Measurements from ENCODE around the gene MBD4. TPM values are rescaled to one million over a fixed set of nuclear protein-coding genes. Genes with fewer than 3 reads are reported as not detected.

Gene MBD4
- total and polyA plus RNA-seq, 4 donors: 18.7 to 31.2 (median 26.3) TPM

DNA sequence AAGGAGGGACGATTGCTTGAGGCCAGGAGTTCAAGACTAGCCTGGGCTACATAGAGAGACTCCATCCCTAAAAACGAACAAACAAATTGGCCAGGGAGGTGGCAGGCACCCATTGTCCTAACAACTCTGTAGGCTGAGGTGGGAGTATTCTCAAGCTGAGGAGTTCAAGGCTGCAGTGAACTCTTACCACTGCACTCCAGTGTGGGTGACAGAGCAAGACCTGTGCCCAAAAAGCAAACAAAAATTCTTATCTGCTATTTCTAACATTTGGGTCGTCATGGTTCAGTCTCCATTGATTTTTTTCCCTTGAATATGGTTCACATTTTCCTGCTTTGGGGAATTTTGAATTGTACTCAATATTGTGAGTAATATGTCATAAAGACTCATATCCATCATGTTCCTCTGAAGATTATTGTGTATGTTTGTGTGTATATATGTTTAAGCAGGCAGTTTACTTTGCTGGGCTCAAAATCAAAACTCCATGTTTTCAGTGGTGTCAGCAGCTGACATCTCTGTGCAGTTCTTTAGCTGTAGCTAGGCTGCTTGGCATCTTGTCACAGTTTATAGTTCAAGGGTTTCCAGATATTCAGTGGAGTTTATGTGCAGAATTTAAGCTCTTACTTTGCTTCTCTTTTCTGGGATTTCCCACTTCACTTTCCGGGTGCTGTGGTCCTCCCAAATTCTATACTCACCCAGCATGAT, 33.5 kb upstream of the MBD4 start:
- peaks cover 3 to 9% of the 10 kb centered on the region in 2 donors for H3K36me3 ChIP-seq (ENCODE audit: control insufficient read depth in 1 of 2, insufficient read depth in 2 of 2, low read length in 1 of 2)

DNA sequence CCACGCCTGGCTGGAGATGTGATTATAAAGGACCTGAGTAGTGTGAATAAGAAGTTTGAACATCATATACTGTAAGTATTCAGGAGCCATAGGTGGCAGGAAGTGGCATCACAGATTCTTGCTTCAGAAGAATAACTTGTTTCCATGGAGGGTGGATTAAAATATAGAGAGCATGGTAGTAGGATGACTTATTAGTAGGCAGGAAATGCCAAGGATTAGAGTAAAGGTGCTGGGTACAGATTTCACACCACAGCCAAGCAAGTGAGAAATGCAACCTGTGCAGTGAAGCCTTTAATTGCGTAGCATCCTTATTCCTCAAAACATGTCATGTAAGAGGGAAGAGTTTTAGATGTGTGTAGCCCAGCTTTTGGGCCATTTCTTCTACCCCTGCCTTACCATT, 31.1 kb upstream of the MBD4 start:
- intact Hi-C loops (cut with DNase I): no loop called here
- 96% methylated on average over 2 of the region's 2 CpGs for WGBS, 2 donors
- Histone ChIP-seq H3K27ac (ENCODE audit: low read depth in 1 of 2, low read length in 2 of 2) (no peak overlapping the region), H3K4me1 (ENCODE audit: control insufficient read depth in 1 of 2, insufficient read depth in 2 of 2, low read length in 2 of 2) (peaks cover 0 to 2% of the 10 kb centered on the region in 2 donors), H3K9me3 (ENCODE audit: control insufficient read depth, low read length) (no peaks in the 10 kb centered on the region), H3K4me3 (ENCODE audit: low read length in 2 of 2) (no peak overlapping the region), H3K27me3 (ENCODE audit: control insufficient read depth in 1 of 2, insufficient read depth in 2 of 2, low read length in 1 of 2) (no peaks in the 10 kb centered on the region), H3K36me3 (ENCODE audit: control insufficient read depth in 1 of 2, insufficient read depth in 2 of 2, low read length in 1 of 2) (peaks cover 0 to 4% of the 10 kb centered on the region in 2 donors)
- ATAC-seq (ENCODE audit: low FRiP score): no peak
- DNase-seq: no peak

More for the DNA sequence above, 33.5 kb upstream of the MBD4 start:
- Histone ChIP-seq H3K27me3 (ENCODE audit: control insufficient read depth in 1 of 2, insufficient read depth in 2 of 2, low read length in 1 of 2) (no peaks in the 10 kb centered on the region), H3K27ac (ENCODE audit: low read depth in 1 of 2, low read length in 2 of 2) (no peak overlapping the region), H3K9me3 (ENCODE audit: control insufficient read depth, low read length) (no peaks in the 10 kb centered on the region), H3K4me3 (ENCODE audit: low read length in 2 of 2) (no peak overlapping the region), H3K4me1 (ENCODE audit: control insufficient read depth in 1 of 2, insufficient read depth in 2 of 2, low read length in 2 of 2) (peaks cover 0 to 2% of the 10 kb centered on the region in 2 donors)
- DNase-seq (no peak), ATAC-seq (ENCODE audit: low FRiP score) (no peak)
- WGBS, 2 donors: 73 to 79% methylated on average over 4 of the region's 4 CpGs
- intact Hi-C loops (cut with DNase I): no loop called here

DNA sequence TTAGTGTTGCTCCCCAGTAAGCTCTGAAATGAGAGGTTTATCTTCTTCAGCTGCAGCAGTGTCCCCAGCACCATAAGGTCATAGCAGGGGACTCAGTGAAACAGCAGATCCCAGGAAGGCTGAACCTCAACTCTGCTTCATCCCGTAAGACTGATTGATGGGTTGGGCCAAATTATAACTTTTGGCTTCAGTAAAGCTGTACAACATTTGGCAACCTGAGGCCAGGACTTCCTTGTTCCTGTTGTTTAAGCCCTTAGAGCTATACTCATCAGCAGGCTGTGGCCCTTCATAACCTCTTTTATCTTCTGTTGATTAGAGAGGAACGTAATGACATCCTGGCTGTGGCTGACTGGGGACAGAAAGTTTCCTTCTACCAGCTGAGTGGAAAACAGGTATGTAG, 29.3 kb upstream of the MBD4 start:
- Histone ChIP-seq H3K27ac (ENCODE audit: low read depth in 1 of 2, low read length in 2 of 2) (no peak overlapping the region), H3K4me3 (ENCODE audit: low read length in 2 of 2) (no peak overlapping the region), H3K36me3 (ENCODE audit: control insufficient read depth in 1 of 2, insufficient read depth in 2 of 2, low read length in 1 of 2) (peaks cover 0 to 3% of the 10 kb centered on the region in 2 donors), H3K4me1 (ENCODE audit: control insufficient read depth in 1 of 2, insufficient read depth in 2 of 2, low read length in 2 of 2) (peaks cover 0 to 2% of the 10 kb centered on the region in 2 donors), H3K9me3 (ENCODE audit: control insufficient read depth, low read length) (no peaks in the 10 kb centered on the region), H3K27me3 (ENCODE audit: control insufficient read depth in 1 of 2, insufficient read depth in 2 of 2, low read length in 1 of 2) (no peaks in the 10 kb centered on the region)
- ATAC-seq (ENCODE audit: low FRiP score) (no peak), DNase-seq (no peak)
- 75 to 84% methylated on average over 2 of the region's 2 CpGs for WGBS, 2 donors
- intact Hi-C loops (cut with DNase I): no loop called here

DNA sequence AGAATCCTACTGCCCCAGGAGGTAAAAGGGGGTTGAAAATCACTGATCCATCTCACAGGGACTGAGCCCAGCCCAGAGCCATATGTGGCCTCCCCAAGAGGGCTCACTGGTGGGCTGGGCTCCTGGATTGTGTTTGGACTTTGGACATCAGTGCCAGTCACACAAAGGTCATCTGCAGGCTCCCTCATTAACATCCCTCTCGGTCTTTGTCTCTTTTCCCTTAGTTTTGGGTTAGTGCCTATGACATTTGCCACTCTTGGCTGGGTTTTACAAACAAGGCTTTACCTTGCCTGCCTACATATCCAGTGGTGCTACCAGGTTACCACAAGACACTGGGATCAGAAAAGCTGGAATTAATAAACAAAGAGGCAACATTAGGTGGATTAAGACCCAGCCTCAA, 28.2 kb upstream of the MBD4 start:
- DNase-seq (no peak), ATAC-seq (ENCODE audit: low FRiP score) (no peak)
- Histone ChIP-seq H3K4me3 (ENCODE audit: low read length in 2 of 2) (no peak overlapping the region), H3K27me3 (ENCODE audit: control insufficient read depth in 1 of 2, insufficient read depth in 2 of 2, low read length in 1 of 2) (no peaks in the 10 kb centered on the region), H3K9me3 (ENCODE audit: control insufficient read depth, low read length) (no peaks in the 10 kb centered on the region), H3K27ac (ENCODE audit: low read depth in 1 of 2, low read length in 2 of 2) (no peak overlapping the region), H3K36me3 (ENCODE audit: control insufficient read depth in 1 of 2, insufficient read depth in 2 of 2, low read length in 1 of 2) (peaks cover 0 to 4% of the 10 kb centered on the region in 2 donors), H3K4me1 (ENCODE audit: control insufficient read depth in 1 of 2, insufficient read depth in 2 of 2, low read length in 2 of 2) (peaks cover 0 to 2% of the 10 kb centered on the region in 2 donors)
- intact Hi-C loops (cut with DNase I): no loop called here
- WGBS, 2 donors: 78 to 82% methylated on average over 1 of the region's 1 CpG

DNA sequence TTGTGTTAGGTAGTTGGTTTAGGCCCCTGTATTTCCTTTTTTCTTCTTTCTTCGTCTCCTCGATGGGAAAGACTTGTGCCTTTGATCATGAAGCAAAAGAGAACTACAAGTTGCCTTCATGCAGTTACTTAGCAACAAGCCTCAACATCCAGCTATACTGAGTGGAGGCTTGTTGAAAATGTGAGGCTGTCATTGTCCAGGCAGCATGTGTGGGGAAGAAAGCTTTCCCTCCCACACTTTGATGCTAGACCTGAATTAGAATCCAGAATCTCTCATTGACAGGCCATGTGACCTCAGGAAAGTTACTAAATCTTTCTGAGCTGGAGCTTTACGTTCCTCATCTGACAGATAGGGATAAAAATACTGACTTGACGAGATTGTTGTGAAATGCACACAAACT, 24.0 kb upstream of the MBD4 start:
- intact Hi-C loops (cut with DNase I): no loop called here
- no peak overlapping the region for H3K27ac ChIP-seq (ENCODE audit: low read depth in 1 of 2, low read length in 2 of 2)
- DNase-seq (no peak), ATAC-seq (ENCODE audit: low FRiP score) (no peak)
- H3K4me1 ChIP-seq (ENCODE audit: control insufficient read depth in 1 of 2, insufficient read depth in 2 of 2, low read length in 2 of 2): no peaks in the 10 kb centered on the region
- peaks cover 3 to 4% of the 10 kb centered on the region in 2 donors for H3K36me3 ChIP-seq (ENCODE audit: control insufficient read depth in 1 of 2, insufficient read depth in 2 of 2, low read length in 1 of 2)
- no peaks in the 10 kb centered on the region for H3K27me3 ChIP-seq (ENCODE audit: control insufficient read depth in 1 of 2, insufficient read depth in 2 of 2, low read length in 1 of 2)
- no peak overlapping the region for H3K4me3 ChIP-seq (ENCODE audit: low read length in 2 of 2)
- H3K9me3 ChIP-seq (ENCODE audit: control insufficient read depth, low read length): no peaks in the 10 kb centered on the region
- WGBS, 2 donors: 76 to 80% methylated on average over 4 of the region's 4 CpGs

DNA sequence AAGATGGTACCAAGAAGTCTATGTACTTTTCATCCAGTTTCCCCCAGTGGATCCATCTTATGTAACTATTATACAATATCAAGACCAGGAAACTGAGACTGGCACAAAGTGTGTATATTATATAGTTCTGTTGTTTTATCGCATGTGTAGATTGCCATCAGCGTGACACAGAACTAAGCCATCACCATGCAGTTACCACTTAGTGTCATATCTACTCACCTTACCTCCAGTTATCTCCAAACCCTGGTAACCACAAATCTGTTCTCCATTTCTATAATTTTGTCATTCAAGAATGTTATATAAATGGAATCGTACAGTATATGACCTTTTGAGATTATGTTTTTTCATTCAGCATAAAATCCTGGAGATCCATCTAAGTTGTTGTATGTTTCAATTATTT, 23.3 kb upstream of the MBD4 start:
- Histone ChIP-seq H3K9me3 (ENCODE audit: control insufficient read depth, low read length) (no peaks in the 10 kb centered on the region), H3K27ac (ENCODE audit: low read depth in 1 of 2, low read length in 2 of 2) (no peak overlapping the region), H3K27me3 (ENCODE audit: control insufficient read depth in 1 of 2, insufficient read depth in 2 of 2, low read length in 1 of 2) (no peaks in the 10 kb centered on the region), H3K4me1 (ENCODE audit: control insufficient read depth in 1 of 2, insufficient read depth in 2 of 2, low read length in 2 of 2) (no peaks in the 10 kb centered on the region), H3K36me3 (ENCODE audit: control insufficient read depth in 1 of 2, insufficient read depth in 2 of 2, low read length in 1 of 2) (peaks cover 3 to 4% of the 10 kb centered on the region in 2 donors), H3K4me3 (ENCODE audit: low read length in 2 of 2) (no peak overlapping the region)
- no peak for DNase-seq
- no peak for ATAC-seq (ENCODE audit: low FRiP score)
- intact Hi-C loops (cut with DNase I): no loop called here
- 93 to 97% methylated on average over 3 of the region's 3 CpGs for WGBS, 2 donors

DNA sequence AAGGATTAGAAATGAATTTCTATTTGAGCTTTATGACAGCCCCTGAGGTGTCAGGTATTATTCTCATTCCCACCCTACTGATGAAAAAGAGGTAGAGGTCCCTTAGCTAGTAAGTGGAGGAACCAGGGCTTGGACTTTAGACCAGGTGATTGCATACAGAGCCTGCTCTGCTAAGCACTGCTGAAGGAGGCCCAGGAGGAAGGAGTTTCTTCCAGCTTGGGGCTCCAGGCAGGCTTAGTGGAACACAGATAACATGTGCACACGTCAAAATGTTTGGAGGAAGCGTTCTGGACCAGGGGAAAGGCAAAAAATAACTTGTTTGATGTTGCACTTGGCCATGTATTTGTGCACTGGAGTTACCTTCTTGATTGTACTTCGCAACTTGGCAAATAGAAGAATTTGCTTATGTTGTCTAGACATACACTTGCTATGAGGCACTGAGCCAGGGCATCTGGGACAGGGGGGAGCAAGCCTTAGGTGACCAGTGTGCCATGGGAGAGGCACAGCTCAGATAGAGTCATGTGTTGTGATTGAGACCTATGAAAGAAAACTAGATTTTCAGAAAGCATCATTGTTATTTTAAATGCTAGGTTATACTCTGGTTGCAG, 22.7 kb upstream of the MBD4 start:
- intact Hi-C loops (cut with DNase I): no loop called here
- no peaks in the 10 kb centered on the region for H3K27me3 ChIP-seq (ENCODE audit: control insufficient read depth in 1 of 2, insufficient read depth in 2 of 2, low read length in 1 of 2)
- DNase-seq (no peak), ATAC-seq (ENCODE audit: low FRiP score) (no peak)
- no peaks in the 10 kb centered on the region for H3K9me3 ChIP-seq (ENCODE audit: control insufficient read depth, low read length)
- H3K4me3 ChIP-seq (ENCODE audit: low read length in 2 of 2): no peak overlapping the region
- WGBS, 2 donors: 28 to 29% methylated on average over 3 of the region's 3 CpGs
- no peaks in the 10 kb centered on the region for H3K4me1 ChIP-seq (ENCODE audit: control insufficient read depth in 1 of 2, insufficient read depth in 2 of 2, low read length in 2 of 2)
- no peak overlapping the region for H3K27ac ChIP-seq (ENCODE audit: low read depth in 1 of 2, low read length in 2 of 2)
- peaks cover 3 to 4% of the 10 kb centered on the region in 2 donors for H3K36me3 ChIP-seq (ENCODE audit: control insufficient read depth in 1 of 2, insufficient read depth in 2 of 2, low read length in 1 of 2)

DNA sequence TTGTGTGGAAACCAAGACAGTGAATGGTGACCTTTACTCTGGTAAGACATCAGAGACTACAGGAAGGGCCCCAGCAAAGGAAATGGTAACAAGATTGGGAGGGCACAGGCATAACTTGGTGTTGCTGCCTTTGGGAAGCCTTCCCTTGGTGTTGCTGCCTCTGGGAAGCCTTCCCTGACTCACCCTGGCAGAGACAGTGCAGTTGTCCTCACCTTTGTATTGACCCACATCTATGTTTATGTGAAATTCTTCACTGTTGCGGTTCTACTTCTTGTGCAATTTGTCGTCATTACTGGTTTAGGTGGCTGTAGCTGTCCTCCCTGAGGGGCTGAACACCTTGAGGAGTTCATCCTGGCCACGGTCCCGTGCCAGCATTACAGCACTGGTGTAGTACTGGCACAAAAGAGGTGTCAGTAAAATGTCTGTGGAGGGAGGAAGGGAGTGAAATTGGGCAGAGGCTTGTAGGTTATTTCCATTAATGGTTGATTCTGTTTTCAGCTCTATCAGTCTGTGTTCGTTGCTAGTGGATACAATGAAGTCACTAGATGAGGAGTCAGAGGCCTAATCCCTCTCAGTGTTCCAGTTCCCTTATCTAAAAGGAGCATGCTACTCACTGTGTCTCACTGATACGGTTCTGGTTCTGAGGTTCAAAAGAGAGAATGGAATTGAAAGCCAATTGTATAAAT, 21.9 kb upstream of the MBD4 start:
- Histone ChIP-seq H3K36me3 (ENCODE audit: control insufficient read depth in 1 of 2, insufficient read depth in 2 of 2, low read length in 1 of 2) (peaks cover 3 to 4% of the 10 kb centered on the region in 2 donors), H3K27ac (ENCODE audit: low read depth in 1 of 2, low read length in 2 of 2) (no peak overlapping the region), H3K4me3 (ENCODE audit: low read length in 2 of 2) (no peak overlapping the region), H3K9me3 (ENCODE audit: control insufficient read depth, low read length) (no peaks in the 10 kb centered on the region), H3K4me1 (ENCODE audit: control insufficient read depth in 1 of 2, insufficient read depth in 2 of 2, low read length in 2 of 2) (no peaks in the 10 kb centered on the region), H3K27me3 (ENCODE audit: control insufficient read depth in 1 of 2, insufficient read depth in 2 of 2, low read length in 1 of 2) (no peaks in the 10 kb centered on the region)
- intact Hi-C loops (cut with DNase I): no loop called here
- DNase-seq (no peak), ATAC-seq (ENCODE audit: low FRiP score) (no peak)
- WGBS, 2 donors: 80 to 82% methylated on average over 6 of the region's 6 CpGs

Data from aorta (tissue), 5 donors.